MM.1S (cell line): ENCODE results near the gene GABRG3.

Experiments used
- DNase-seq: peaks from one replicate; pipeline ENCODE4 v3.0.0-alpha.2; 2015
- H2AFZ ChIP-seq: fragments of 300-600 bp; sonication (generic); 2 replicates; pipeline ENCODE4 v1.6.0; 2016; ENCODE audit warnings: antibody characterized with exemption, low read length
- H3F3A ChIP-seq: fragments of 300-600 bp; sonication (generic); 2 replicates; pipeline ENCODE4 v1.6.1; 2016; ENCODE audit warnings: mild to moderate bottlenecking, antibody characterized with exemption, low read length, moderate library complexity, mixed read lengths; ENCODE audit not compliant: insufficient read depth
- H3K27ac ChIP-seq: fragments of 300-600 bp; sonication (generic); 2 replicates; pipeline ENCODE4 v1.5.1; 2016; ENCODE audit warnings: mild to moderate bottlenecking, low read length
- H3K27me3 ChIP-seq: fragments of 300-600 bp; sonication (generic); replicated peaks from 2 replicates; pipeline ENCODE4 v1.6.0; 2016; ENCODE audit warnings: low read length; ENCODE audit not compliant: insufficient read depth
- H3K36me3 ChIP-seq: fragments of 300-600 bp; sonication (generic); replicated peaks from 2 replicates; pipeline ENCODE4 v1.6.1; 2016; ENCODE audit warnings: mild to moderate bottlenecking, low read length, mixed read lengths; ENCODE audit not compliant: insufficient read depth
- H3K4me1 ChIP-seq: fragments of 300-600 bp; sonication (generic); 2 replicates; pipeline ENCODE4 v1.6.1; 2016; ENCODE audit warnings: low read length, mixed read lengths
- H3K4me2 ChIP-seq: fragments of 300-600 bp; sonication (generic); 2 replicates; pipeline ENCODE4 v1.6.0; 2016; ENCODE audit warnings: low read depth, low read length
- H3K4me3 ChIP-seq: fragments of 300-600 bp; sonication (generic); 2 replicates; pipeline ENCODE4 v1.5.1; 2016; ENCODE audit warnings: low read length, mixed read lengths
- H3K79me2 ChIP-seq: fragments of 300-600 bp; sonication (generic); 2 replicates; pipeline ENCODE4 v1.6.1; 2016; ENCODE audit warnings: mixed run types, low read length, mixed read lengths
- H3K9ac ChIP-seq: fragments of 300-600 bp; sonication (generic); 2 replicates; pipeline ENCODE4 v1.6.1; 2016; ENCODE audit warnings: low read length, mixed read lengths
- H3K9me2 ChIP-seq: fragments of 300-600 bp; sonication (generic); replicated peaks from 2 replicates; pipeline ENCODE4 v1.6.1; 2016; ENCODE audit warnings: mild to moderate bottlenecking, low read length, mixed read lengths; ENCODE audit not compliant: insufficient read depth
- H3K9me3 ChIP-seq: fragments of 300-600 bp; sonication (generic); replicated peaks from 2 replicates; pipeline ENCODE4 v1.6.1; 2016; ENCODE audit warnings: mild to moderate bottlenecking, low read length, mixed read lengths; ENCODE audit not compliant: insufficient read depth
- H4K20me1 ChIP-seq: fragments of 300-600 bp; sonication (generic); 2 replicates; pipeline ENCODE4 v1.6.1; 2016; ENCODE audit warnings: mild to moderate bottlenecking, low read length, moderate library complexity, mixed read lengths; ENCODE audit not compliant: insufficient read depth
- CTCF ChIP-seq: fragments of 300-600 bp; sonication (generic); IDR thresholded peaks from 2 replicates; pipeline ENCODE4 v1.5.1; 2016; ENCODE audit warnings: antibody characterized with exemption, low read length, mixed read lengths
- EZH2 ChIP-seq: fragments of 300-600 bp; sonication (generic); optimal IDR thresholded peaks from 2 replicates; pipeline ENCODE3; 2017; ENCODE audit warnings: low read depth, mild to moderate bottlenecking, antibody characterized with exemption, low read length, mixed read lengths
- EZH2phosphoT487 ChIP-seq: fragments of 300-600 bp; sonication (generic); IDR thresholded peaks from 2 replicates; pipeline ENCODE4 v1.6.1; 2018; ENCODE audit warnings: antibody characterized with exemption, low read length

The GABRG3 gene

DNA sequence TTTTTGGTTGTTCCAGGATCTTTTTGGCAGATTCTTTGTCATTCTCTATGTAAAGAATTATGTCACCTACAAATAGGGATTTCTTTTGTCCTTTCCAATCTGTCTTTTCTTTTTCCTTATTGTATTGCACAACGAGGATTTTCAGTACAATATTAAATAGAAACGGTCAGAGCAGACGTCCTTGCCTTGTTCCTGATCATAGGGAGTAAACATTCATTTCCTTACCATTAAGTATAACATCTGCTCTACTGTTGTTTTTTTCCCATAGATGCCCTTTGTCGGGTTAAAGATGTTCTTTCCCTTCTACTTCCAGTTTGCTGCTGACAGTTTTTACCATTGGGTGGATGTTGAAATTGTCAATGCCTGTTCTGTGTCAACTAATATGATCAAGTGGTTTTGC lies 599.8 kb downstream of the GABRG3 start:
- Histone ChIP-seq H3K9ac (no peak overlapping the region), H2AFZ (no peak overlapping the region), H3K27me3 (no peaks in the 10 kb centered on the region), H3K4me2 (no peak overlapping the region), H3F3A (no peaks in the 10 kb centered on the region), H3K9me2 (no peaks in the 10 kb centered on the region), H3K36me3 (no peaks in the 10 kb centered on the region), H3K4me3 (no peak overlapping the region), H4K20me1 (no peaks in the 10 kb centered on the region), H3K27ac (no peak overlapping the region), H3K9me3 (no peaks in the 10 kb centered on the region), H3K4me1 (0 out of 2 replicates have a peak, but pooled peaks cover under 1% of the 10 kb centered on the region), H3K79me2 (no peaks in the 10 kb centered on the region)
- no peak for DNase-seq
- TF ChIP-seq EZH2phosphoT487 (no peak), EZH2 (no peak), CTCF (no peak)

- H3K9me2 ChIP-seq = no peaks in the 10 kb centered on the region
- H2AFZ ChIP-seq = no peak overlapping the region
- no peak overlapping the region for H3K4me2 ChIP-seq
- H3K9ac ChIP-seq = no peak overlapping the region
- H3K27ac ChIP-seq = no peak overlapping the region
- no peak for DNase-seq
- H4K20me1 ChIP-seq = no peaks in the 10 kb centered on the region
- no peaks in the 10 kb centered on the region for H3K36me3 ChIP-seq
- TF ChIP-seq EZH2 (no peak), EZH2phosphoT487 (no peak), CTCF (no peak)
- H3F3A ChIP-seq = no peaks in the 10 kb centered on the region
- no peaks in the 10 kb centered on the region for H3K4me1 ChIP-seq
- H3K4me3 ChIP-seq = no peak overlapping the region
- H3K79me2 ChIP-seq = no peaks in the 10 kb centered on the region
- no peaks in the 10 kb centered on the region for H3K27me3 ChIP-seq
- H3K9me3 ChIP-seq = no peaks in the 10 kb centered on the region
These were observed 603.0 kb downstream of the GABRG3 start for GRCh38 chr15:27573805-27574485.

- Histone ChIP-seq H3K27me3 (no peaks in the 10 kb centered on the region), H3K27ac (no peak overlapping the region), H3K79me2 (no peaks in the 10 kb centered on the region), H3K4me3 (no peak overlapping the region), H3K9ac (no peak overlapping the region), H3K4me2 (no peak overlapping the region), H3K9me2 (no peaks in the 10 kb centered on the region), H3K36me3 (no peaks in the 10 kb centered on the region), H3K4me1 (no peaks in the 10 kb centered on the region), H3K9me3 (no peaks in the 10 kb centered on the region), H4K20me1 (no peaks in the 10 kb centered on the region), H3F3A (no peaks in the 10 kb centered on the region), H2AFZ (no peak overlapping the region)
- TF ChIP-seq EZH2phosphoT487 (no peak), CTCF (no peak), EZH2 (no peak)
- no peak for DNase-seq
These were observed 603.6 kb downstream of the GABRG3 start for GRCh38 chr15:27574541-27575054.
